Caco-2 (cell line): ENCODE measurements around the gene NCF4. TPM values are rescaled to one million over a fixed set of nuclear protein-coding genes. Genes with fewer than 3 reads are reported as not detected.

Experiments used
- BruUV-seq: library from RNA; stranded (reverse); fragments of 400-500 nt; replicated peaks from 2 replicates; lab custom pipeline; 2021; lab: Mats Ljungman, UMichigan
- CTCF ChIA-PET: fragments of 300-600 bp; sonication (Branson Sonifier 250); formaldehyde crosslinking; loops from one replicate; lab custom pipeline; 2022; ENCODE audit warnings: antibody characterized with exemption; lab: Charles Lee
- POLR2A ChIA-PET: fragments of 300-600 bp; sonication (Branson Sonifier 250); formaldehyde crosslinking; loops from one replicate; lab custom pipeline; 2022; ENCODE audit warnings: antibody characterized with exemption; lab: Charles Lee
- DNase-seq, 2 experiments: peaks; one replicate each; pipeline versions ENCODE4 v3.0.0 to v3.0.0-alpha.2; 2020 to 2022
- H3K27me3 ChIP-seq: replicated peaks from 2 replicates; pipeline ENCODE4 v1.6.0; 2011; ENCODE audit warnings: low read length; ENCODE audit not compliant: control insufficient read depth, insufficient read depth
- H3K36me3 ChIP-seq: 2 replicates; pipeline ENCODE4 v1.5.1; 2011; ENCODE audit warnings: low read length; ENCODE audit not compliant: control insufficient read depth, insufficient read depth
- H3K4me1 ChIP-seq: fragments of 250-450 bp; sonication (Bioruptor Pico); 2 replicates; pipeline ENCODE4 v1.5.1; 2020; ENCODE audit warnings: mild to moderate bottlenecking
- H3K4me3 ChIP-seq: 2 replicates; pipeline ENCODE4 v1.5.1; 2011; ENCODE audit warnings: low read depth, mild to moderate bottlenecking, control low read depth, low read length
- H3K9me3 ChIP-seq: fragments of 250-450 bp; sonication (Bioruptor Pico); 2 replicates; pipeline ENCODE4 v1.5.1; 2020; ENCODE audit warnings: mild to moderate bottlenecking, moderate library complexity
- H3K27ac Mint-ChIP-seq: one replicate; pipeline ENCODE4 v1.8.0; 2022; ENCODE audit warnings: mixed read lengths; ENCODE audit not compliant: unreplicated experiment
- H3K27me3 Mint-ChIP-seq: one replicate; pipeline ENCODE4 v1.8.0; 2022; ENCODE audit warnings: mixed read lengths; ENCODE audit not compliant: insufficient read depth, unreplicated experiment
- H3K36me3 Mint-ChIP-seq: one replicate; pipeline ENCODE4 v1.8.0; 2022; ENCODE audit warnings: mild to moderate bottlenecking, mixed read lengths; ENCODE audit not compliant: insufficient read depth, unreplicated experiment
- H3K4me1 Mint-ChIP-seq: one replicate; pipeline ENCODE4 v1.8.0; 2022; ENCODE audit warnings: low read depth, mixed read lengths; ENCODE audit not compliant: unreplicated experiment
- H3K4me3 Mint-ChIP-seq: one replicate; pipeline ENCODE4 v1.8.0; 2022; ENCODE audit warnings: mild to moderate bottlenecking, moderate library complexity, mixed read lengths; ENCODE audit not compliant: unreplicated experiment
- H3K9me3 Mint-ChIP-seq: one replicate; pipeline ENCODE4 v1.8.0; 2022; ENCODE audit warnings: mixed read lengths; ENCODE audit not compliant: unreplicated experiment
- intact Hi-C: fragments of 100-400 bp; cut with micrococcal nuclease; formaldehyde crosslinking; loops from one replicate; pipeline ENCODE4 v1.10.0; 2022; ENCODE audit not compliant: unreplicated experiment
- total RNA-seq: library from RNA; stranded (reverse); gene quantifications from 2 replicates; pipeline ENCODE4 v1.2.3, GENCODE V29; 2022
- TF ChIP-seq, protein P1 (sequence below), 2 experiments: fragments of 200-600 bp in 1 of 2; IDR thresholded peaks; 1 replicate in 1 of 2; 2 replicates in 1 of 2; pipeline versions ENCODE4 v1.5.1 to v1.8.0; 2011 to 2022; ENCODE audit warnings: antibody characterized with exemption in 1 of 2, control low read depth in 1 of 2, inconsistent platforms in 1 of 2, low read depth in 1 of 2, low read length in 1 of 2, mild to moderate bottlenecking in 1 of 2, moderate library complexity in 1 of 2; ENCODE audit not compliant: insufficient read depth in 1 of 2, severe bottlenecking in 1 of 2, unreplicated experiment in 1 of 2

Gene NCF4
- total RNA-seq, 1 experiment from 2014 or later: not detected

DNA sequence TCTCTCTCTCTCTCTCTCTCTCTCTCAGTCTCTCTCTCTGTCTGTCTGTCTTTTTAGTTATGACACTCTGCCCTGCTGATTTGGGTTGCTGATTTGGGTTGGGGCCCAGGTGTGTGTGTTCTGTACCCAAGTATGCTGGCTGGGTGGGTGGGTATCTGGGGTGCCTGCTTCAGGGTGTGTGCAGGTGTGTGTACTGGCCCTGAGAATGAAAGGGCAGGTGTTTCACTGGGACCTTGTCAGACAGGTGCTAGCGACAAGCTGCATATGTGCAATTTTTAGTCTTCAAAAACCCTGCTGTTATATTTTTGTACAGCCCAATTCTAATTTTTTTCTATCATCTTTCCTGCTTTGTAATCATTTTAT, 53.6 kb downstream of the NCF4 start:
- Mint-ChIP-seq H3K4me3 (no peak overlapping the region), H3K27ac (no peak overlapping the region), H3K36me3 (peaks cover 5% of the 10 kb centered on the region), H3K4me1 (no peaks in the 10 kb centered on the region), H3K27me3 (peaks cover 19% of the 10 kb centered on the region), H3K9me3 (no peaks in the 10 kb centered on the region)
- DNase-seq: no peak
- intact Hi-C loops: no loop called here
- TF ChIP-seq, protein P1, sequence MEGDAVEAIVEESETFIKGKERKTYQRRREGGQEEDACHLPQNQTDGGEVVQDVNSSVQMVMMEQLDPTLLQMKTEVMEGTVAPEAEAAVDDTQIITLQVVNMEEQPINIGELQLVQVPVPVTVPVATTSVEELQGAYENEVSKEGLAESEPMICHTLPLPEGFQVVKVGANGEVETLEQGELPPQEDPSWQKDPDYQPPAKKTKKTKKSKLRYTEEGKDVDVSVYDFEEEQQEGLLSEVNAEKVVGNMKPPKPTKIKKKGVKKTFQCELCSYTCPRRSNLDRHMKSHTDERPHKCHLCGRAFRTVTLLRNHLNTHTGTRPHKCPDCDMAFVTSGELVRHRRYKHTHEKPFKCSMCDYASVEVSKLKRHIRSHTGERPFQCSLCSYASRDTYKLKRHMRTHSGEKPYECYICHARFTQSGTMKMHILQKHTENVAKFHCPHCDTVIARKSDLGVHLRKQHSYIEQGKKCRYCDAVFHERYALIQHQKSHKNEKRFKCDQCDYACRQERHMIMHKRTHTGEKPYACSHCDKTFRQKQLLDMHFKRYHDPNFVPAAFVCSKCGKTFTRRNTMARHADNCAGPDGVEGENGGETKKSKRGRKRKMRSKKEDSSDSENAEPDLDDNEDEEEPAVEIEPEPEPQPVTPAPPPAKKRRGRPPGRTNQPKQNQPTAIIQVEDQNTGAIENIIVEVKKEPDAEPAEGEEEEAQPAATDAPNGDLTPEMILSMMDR (IDR thresholded peaks at IDR 0.05; ENCODE audit: insufficient read depth in 1 of 2, low read depth in 1 of 2, low read length in 1 of 2, severe bottlenecking in 1 of 2, unreplicated experiment in 1 of 2): no peak
- Histone ChIP-seq H3K4me3 (no peak overlapping the region), H3K27me3 (no peaks in the 10 kb centered on the region), H3K4me1 (no peaks in the 10 kb centered on the region), H3K9me3 (no peaks in the 10 kb centered on the region), H3K36me3 (no peaks in the 10 kb centered on the region)
- CTCF ChIA-PET: no interaction called here
- POLR2A ChIA-PET: no interaction called here
- BruUV-seq: no TSS peak

- Mint-ChIP-seq H3K9me3 (no peaks in the 10 kb centered on the region), H3K4me3 (no peak overlapping the region), H3K4me1 (no peaks in the 10 kb centered on the region), H3K27me3 (peaks cover 20% of the 10 kb centered on the region), H3K36me3 (no peaks in the 10 kb centered on the region), H3K27ac (no peak overlapping the region)
- CTCF ChIA-PET: no interaction called here
- no TSS peak for BruUV-seq
- POLR2A ChIA-PET: no interaction called here
- Histone ChIP-seq H3K36me3 (no peaks in the 10 kb centered on the region), H3K9me3 (no peaks in the 10 kb centered on the region), H3K4me1 (no peaks in the 10 kb centered on the region), H3K4me3 (no peak overlapping the region), H3K27me3 (no peaks in the 10 kb centered on the region)
- TF ChIP-seq, protein P1 (IDR thresholded peaks at IDR 0.05; ENCODE audit: insufficient read depth in 1 of 2, low read depth in 1 of 2, low read length in 1 of 2, severe bottlenecking in 1 of 2, unreplicated experiment in 1 of 2): no peak
- DNase-seq: no peak
- intact Hi-C loops: no loop called here
These were observed 55.2 kb downstream of the NCF4 start for GRCh38 chr22:36916034-36916433.

DNA sequence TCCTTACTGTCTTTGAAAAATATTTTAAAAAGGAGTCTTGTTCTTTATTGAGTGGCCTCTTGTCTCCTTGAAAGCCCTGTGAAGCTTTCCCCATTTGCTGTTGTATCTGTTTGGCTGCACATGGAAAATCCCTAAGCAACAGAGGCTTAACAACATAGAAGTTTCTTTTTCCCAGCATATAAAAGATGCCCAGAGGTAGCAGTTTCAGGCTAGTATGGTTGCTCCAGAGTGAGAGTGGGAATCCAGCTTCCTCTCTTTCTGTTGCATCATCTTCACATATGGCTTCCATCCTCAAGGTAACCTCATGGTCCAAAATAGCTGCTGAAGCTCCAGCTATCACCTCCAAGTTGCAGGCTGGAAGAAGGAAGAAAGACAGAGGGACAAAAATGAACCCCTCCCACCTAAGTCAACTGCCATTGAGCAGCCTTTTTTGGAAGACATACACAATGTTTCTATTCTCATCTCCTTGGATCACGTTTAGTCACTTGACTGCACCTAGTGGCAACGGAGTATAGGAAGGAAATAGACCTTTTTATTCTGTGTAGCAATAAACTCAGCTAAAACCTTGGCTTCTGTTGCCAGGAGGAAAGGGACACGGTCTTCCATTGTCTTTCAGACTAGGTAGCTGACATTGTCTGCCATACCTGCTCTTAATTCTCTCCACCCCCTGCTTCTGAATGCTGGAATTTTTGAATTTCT, 57.9 kb downstream of the NCF4 start:
- H3K27ac Mint-ChIP-seq: no peak overlapping the region
- H3K9me3 ChIP-seq: no peaks in the 10 kb centered on the region
- POLR2A ChIA-PET: no interaction called here
- no peaks in the 10 kb centered on the region for H3K36me3 ChIP-seq
- no peak for DNase-seq
- H3K27me3 Mint-ChIP-seq: peaks cover 18% of the 10 kb centered on the region
- no peaks in the 10 kb centered on the region for H3K4me1 Mint-ChIP-seq
- H3K4me3 ChIP-seq: no peak overlapping the region
- no peak overlapping the region for H3K4me3 Mint-ChIP-seq
- H3K9me3 Mint-ChIP-seq: no peaks in the 10 kb centered on the region
- CTCF ChIA-PET: no interaction called here
- H3K4me1 ChIP-seq: no peaks in the 10 kb centered on the region
- intact Hi-C loops: no loop called here
- TF ChIP-seq, protein P1 (IDR thresholded peaks at IDR 0.05; ENCODE audit: insufficient read depth in 1 of 2, low read depth in 1 of 2, low read length in 1 of 2, severe bottlenecking in 1 of 2, unreplicated experiment in 1 of 2): no peak
- no peaks in the 10 kb centered on the region for H3K27me3 ChIP-seq
- no peaks in the 10 kb centered on the region for H3K36me3 Mint-ChIP-seq
- no TSS peak for BruUV-seq
